ENCODE data around the gene ZFC3H1. TPM values are rescaled to one million over a fixed set of nuclear protein-coding genes. Genes with fewer than 3 reads are reported as not detected.

The ZFC3H1 gene
- total and polyA plus RNA-seq, 2 of the 8 experiments (the other 6 are each of a cell fraction or from before 2014, with no cell fraction given) = 20.0 to 32.4 TPM

- Histone ChIP-seq H2AK5ac (ENCODE audit: low read depth, low read length) (no peak overlapping the region), H3K56ac (replicated peaks; ENCODE audit: insufficient read length, low read depth, low read length) (no peak overlapping the region), H3K27me3 (replicated peaks in 1 of 4; ENCODE audit: control insufficient read depth in 3 of 4, extremely low read depth in 1 of 4, insufficient read depth in 3 of 4, low read length in 3 of 4) (no peaks in the 10 kb centered on the region), H3K9ac (replicated peaks in 1 of 4; ENCODE audit: extremely low read depth in 1 of 4, low read depth in 3 of 4, low read length in 3 of 4) (no peak overlapping the region), H3K23me2 (ENCODE audit: low read depth, low read length) (no peaks in the 10 kb centered on the region), H2BK12ac (ENCODE audit: low read depth, low read length) (no peak overlapping the region), H2BK15ac (ENCODE audit: low read length) (no peak overlapping the region), H3K23ac (ENCODE audit: insufficient read length) (no peak overlapping the region), H2BK20ac (ENCODE audit: low read length) (no peak overlapping the region), H3K9me3 (ENCODE audit: insufficient read depth in 2 of 2, low read depth in 1 of 2, low read length in 1 of 2) (no peaks in the 10 kb centered on the region), H3K79me2 (ENCODE audit: control insufficient read depth in 1 of 2, insufficient read depth in 2 of 2, low read length in 2 of 2) (peaks cover 0 to 21% of the 10 kb centered on the region in 2 experiments; a peak in 2 of 4 replicates), H3K4me1 (replicated peaks in 1 of 4; ENCODE audit: control insufficient read depth in 3 of 4, insufficient read depth in 4 of 4, low read length in 3 of 4) (no peaks in the 10 kb centered on the region), H3K27ac (ENCODE audit: low read depth, low read length) (no peak overlapping the region), H4K5ac (ENCODE audit: insufficient read length, low read depth, low read length) (no peak overlapping the region), H3K36me3 (ENCODE audit: control insufficient read depth in 2 of 4, insufficient read depth in 4 of 4, low read length in 3 of 4) (peaks cover 6 to 56% (median 27%) of the 10 kb centered on the region in 4 experiments), H2AFZ (ENCODE audit: low read length) (no peak overlapping the region), H2BK5ac (ENCODE audit: low read depth, low read length) (no peak overlapping the region), H3K79me1 (ENCODE audit: low read depth, low read length) (no peaks in the 10 kb centered on the region), H3K18ac (ENCODE audit: extremely low read depth, low read length) (no peak overlapping the region), H3K14ac (ENCODE audit: insufficient read length) (no peak overlapping the region), H4K20me1 (replicated peaks in 1 of 2; ENCODE audit: control insufficient read depth in 1 of 2, insufficient read depth in 2 of 2, low read length in 2 of 2) (no peaks in the 10 kb centered on the region), H4K8ac (ENCODE audit: extremely low read depth, insufficient read depth, low read length) (no peak overlapping the region), H2BK120ac (replicated peaks; ENCODE audit: low read depth, low read length) (no peak overlapping the region), H3K4ac (replicated peaks; ENCODE audit: insufficient read length, low read depth, low read length) (no peak overlapping the region), H4K91ac (replicated peaks; ENCODE audit: insufficient read length, low read length) (no peak overlapping the region), H3K4me2 (ENCODE audit: insufficient read depth in 1 of 2, low read depth in 2 of 2, low read length in 2 of 2) (no peak overlapping the region), H3K4me3 (ENCODE audit: extremely low read depth in 1 of 4, insufficient read depth in 2 of 4, low read depth in 3 of 4, low read length in 4 of 4) (no peak overlapping the region)
- FAIRE-seq = no peak
- CTCF ChIA-PET (ENCODE audit: partially characterized antibody) = interaction anchor here (1.1 to 2.2 kb wide), 3 partner anchors 10 to 102 kb away, joined by 3 to 12 read pairs (median 9); no protein-coding TSS in a partner anchor
- WGBS, 2 experiments (ENCODE audit: extremely low coverage in 1 of 2, insufficient coverage in 1 of 2, insufficient read length in 1 of 2, insufficient replicate concordance in 2 of 2, low coverage in 1 of 2, low lambda C conversion rate in 2 of 2, missing lambda C conversion rate in 1 of 2) = 86% methylated on average over 3 of the region's 3 CpGs; no CpG with 5 or more reads in 1 of the 2 experiments
- DNase-seq (ENCODE audit: low read depth in 1 of 2, low spot score in 2 of 2) = no peak
- POLR2A ChIA-PET (ENCODE audit: partially characterized antibody) = interaction anchor here (1.2 kb wide), 1 partner anchor 16 kb away, joined by 3 read pairs; no protein-coding TSS in a partner anchor
- TF ChIP-seq, protein P1, sequence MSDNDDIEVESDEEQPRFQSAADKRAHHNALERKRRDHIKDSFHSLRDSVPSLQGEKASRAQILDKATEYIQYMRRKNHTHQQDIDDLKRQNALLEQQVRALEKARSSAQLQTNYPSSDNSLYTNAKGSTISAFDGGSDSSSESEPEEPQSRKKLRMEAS (IDR thresholded peaks at IDR 0.05) = no peak
- TF ChIP-seq POU5F1 (IDR thresholded peaks at IDR 0.05; ENCODE audit: low read depth, low read length) (no peak), JUND (IDR thresholded peaks at IDR 0.05; ENCODE audit: low read length) (no peak), RBBP5 (IDR thresholded peaks at IDR 0.05; ENCODE audit: borderline replicate concordance, low read depth, low read length) (no peak), PHF8 (conservative IDR thresholded peaks at IDR 0.05; ENCODE audit: low read depth, low read length) (no peak), FOSL1 (IDR thresholded peaks at IDR 0.05; ENCODE audit: insufficient read depth, low read depth, low read length) (no peak), SP4 (IDR thresholded peaks at IDR 0.05; ENCODE audit: low read length) (no peak), CEBPB (IDR thresholded peaks at IDR 0.05; ENCODE audit: low read depth, low read length) (no peak), KDM4A (IDR thresholded peaks at IDR 0.05; ENCODE audit: low read depth, low read length, severe bottlenecking) (no peak), HDAC6 (IDR thresholded peaks at IDR 0.05; ENCODE audit: low read depth, low read length) (no peak), RFX5 (IDR thresholded peaks at IDR 0.05; ENCODE audit: borderline replicate concordance, low read depth, low read length) (no peak), EGR1 (IDR thresholded peaks at IDR 0.05; ENCODE audit: borderline replicate concordance, low read depth, low read length) (no peak), E2F6 (IDR thresholded peaks at IDR 0.05) (no peak), BACH1 (IDR thresholded peaks at IDR 0.05; ENCODE audit: low read length) (no peak), JUN (IDR thresholded peaks at IDR 0.05; ENCODE audit: low read depth, low read length) (no peak)
These were observed 17.1 kb downstream of the ZFC3H1 start for GRCh38 chr12:71646512-71646911.

Data from H1 (cell line).